Measurements from ENCODE around the gene SCYGR2.

The SCYGR2 gene

GRCh38 chr2:227606476-227606875 is 7.8 kb downstream of the SCYGR2 start:
- ATAC-seq (ENCODE audit: insufficient read depth, low read depth) (no peak), DNase-seq (no peak)
- no peak overlapping the region for H3K4me2 ChIP-seq (ENCODE audit: insufficient read depth, low read length)
- H3K4me1 ChIP-seq (ENCODE audit: insufficient read depth, low read length), result no peaks in the 10 kb centered on the region
- no peak overlapping the region for H3K27ac ChIP-seq (ENCODE audit: low read length)
- no peaks in the 10 kb centered on the region for H3K9me3 ChIP-seq (ENCODE audit: insufficient read depth, low read length, severe bottlenecking)
- no peak for TF ChIP-seq CTCF (IDR thresholded peaks at IDR 0.05; ENCODE audit: borderline replicate concordance, extremely low read depth, low read length, poor library complexity, severe bottlenecking)
- H4K20me1 ChIP-seq (ENCODE audit: insufficient read depth, low read length), result no peaks in the 10 kb centered on the region
- no peaks in the 10 kb centered on the region for H3K36me3 ChIP-seq (ENCODE audit: insufficient read depth, low read length)
- no peak overlapping the region for H2AFZ ChIP-seq (ENCODE audit: low read depth, low read length)
- H3K4me3 ChIP-seq (ENCODE audit: low read depth in 1 of 2, low read length in 2 of 2), result no peak overlapping the region
- H3K79me2 ChIP-seq (ENCODE audit: insufficient read depth, low read length), result no peaks in the 10 kb centered on the region
- no peak overlapping the region for H3K9ac ChIP-seq (ENCODE audit: low read depth, low read length)
- no peaks in the 10 kb centered on the region for H3K27me3 ChIP-seq (ENCODE audit: insufficient read depth, low read length, poor library complexity)

DNA sequence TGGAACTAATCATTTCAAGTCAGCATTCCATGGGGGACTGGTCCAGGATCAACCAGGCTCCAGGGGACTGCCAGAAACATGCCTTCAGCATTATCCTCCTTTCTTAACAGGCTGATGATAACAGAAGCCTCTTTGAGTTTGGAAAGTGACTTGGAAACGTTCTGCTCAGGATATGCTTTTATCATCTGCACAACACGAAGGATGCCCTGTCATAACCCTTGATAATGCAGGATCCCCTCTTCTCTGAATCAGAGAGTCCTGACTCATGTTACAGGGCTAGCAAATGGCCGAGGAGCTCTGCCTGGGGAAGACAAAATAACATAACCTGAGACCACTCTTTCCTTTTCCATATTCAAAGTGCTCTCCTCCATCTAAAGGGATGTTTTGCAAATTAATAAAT is 9.2 kb downstream of the SCYGR2 start:
- H3K36me3 ChIP-seq (ENCODE audit: insufficient read depth, low read length), result no peaks in the 10 kb centered on the region
- no peaks in the 10 kb centered on the region for H3K79me2 ChIP-seq (ENCODE audit: insufficient read depth, low read length)
- no peak for DNase-seq
- no peaks in the 10 kb centered on the region for H3K27me3 ChIP-seq (ENCODE audit: insufficient read depth, low read length, poor library complexity)
- no peak for ATAC-seq (ENCODE audit: insufficient read depth, low read depth)
- H3K9ac ChIP-seq (ENCODE audit: low read depth, low read length), result no peak overlapping the region
- no peaks in the 10 kb centered on the region for H4K20me1 ChIP-seq (ENCODE audit: insufficient read depth, low read length)
- no peak overlapping the region for H2AFZ ChIP-seq (ENCODE audit: low read depth, low read length)
- no peak overlapping the region for H3K4me3 ChIP-seq (ENCODE audit: low read depth in 1 of 2, low read length in 2 of 2)
- TF ChIP-seq CTCF (IDR thresholded peaks at IDR 0.05; ENCODE audit: borderline replicate concordance, extremely low read depth, low read length, poor library complexity, severe bottlenecking) (no peak), EZH2 (IDR thresholded peaks at IDR 0.05; ENCODE audit: borderline replicate concordance, low read depth, low read length, severe bottlenecking) (no peak)
- H3K4me2 ChIP-seq (ENCODE audit: insufficient read depth, low read length), result no peak overlapping the region
- no peaks in the 10 kb centered on the region for H3K9me3 ChIP-seq (ENCODE audit: insufficient read depth, low read length, severe bottlenecking)
- H3K27ac ChIP-seq (ENCODE audit: low read length), result no peak overlapping the region
- no peaks in the 10 kb centered on the region for H3K4me1 ChIP-seq (ENCODE audit: insufficient read depth, low read length)

- Histone ChIP-seq H3K4me2 (ENCODE audit: insufficient read depth, low read length) (no peak overlapping the region), H4K20me1 (ENCODE audit: insufficient read depth, low read length) (no peaks in the 10 kb centered on the region), H3K4me1 (ENCODE audit: insufficient read depth, low read length) (no peaks in the 10 kb centered on the region), H3K79me2 (ENCODE audit: insufficient read depth, low read length) (no peaks in the 10 kb centered on the region), H3K27ac (ENCODE audit: low read length) (no peak overlapping the region), H3K9ac (ENCODE audit: low read depth, low read length) (no peak overlapping the region), H3K4me3 (ENCODE audit: low read depth in 1 of 2, low read length in 2 of 2) (no peak overlapping the region), H3K36me3 (ENCODE audit: insufficient read depth, low read length) (no peaks in the 10 kb centered on the region), H3K27me3 (ENCODE audit: insufficient read depth, low read length, poor library complexity) (no peaks in the 10 kb centered on the region), H2AFZ (ENCODE audit: low read depth, low read length) (no peak overlapping the region), H3K9me3 (ENCODE audit: insufficient read depth, low read length, severe bottlenecking) (no peaks in the 10 kb centered on the region)
- TF ChIP-seq CTCF (IDR thresholded peaks at IDR 0.05; ENCODE audit: borderline replicate concordance, extremely low read depth, low read length, poor library complexity, severe bottlenecking) (no peak), EZH2 (IDR thresholded peaks at IDR 0.05; ENCODE audit: borderline replicate concordance, low read depth, low read length, severe bottlenecking) (no peak)
- DNase-seq (peak; percentile 10), ATAC-seq (ENCODE audit: insufficient read depth, low read depth) (no peak)
Observed at GRCh38 chr2:227608561-227609338, 10.1 kb downstream of the SCYGR2 start.

Data from DND-41 (cell line).